Stimulated activated CD8-positive, alpha-beta memory T cell treated with anti-CD3 and anti-CD28 coated beads, Interleukin-7, amount 100 ng/mL, for 48 hours (primary cell): ENCODE measurements around the gene LANCL3.

ENCODE experiments used
- DNase-seq, 2 donors: peaks; one replicate each; pipeline ENCODE4 v3.0.0-alpha.2; 2020; ENCODE audit warnings: low read depth in 1 of 2; ENCODE audit errors: extremely low read depth in 1 of 2

LANCL3 gene

GRCh38 chrX:37678574-37678973 is 107.1 kb downstream of the LANCL3 start:
- no peak for DNase-seq

DNA sequence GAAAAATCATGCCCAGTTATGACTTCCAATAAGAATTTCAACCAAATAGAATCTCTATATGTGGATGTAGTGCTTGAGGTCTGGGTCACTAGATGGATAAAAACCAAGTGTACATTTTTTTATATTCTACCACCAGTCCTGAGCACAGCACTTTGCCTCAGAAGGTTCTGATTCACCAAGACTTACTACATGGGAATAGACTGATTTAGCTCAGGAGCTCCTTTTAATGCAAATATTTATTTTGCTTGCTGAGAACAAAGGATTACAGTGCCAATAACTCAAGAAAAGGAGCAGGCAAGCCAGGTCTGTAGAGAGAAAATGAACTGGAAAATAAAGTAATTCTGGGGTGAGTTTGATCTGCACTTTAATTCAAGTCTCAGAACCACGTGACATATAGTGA is 107.8 kb downstream of the LANCL3 start:
- DNase-seq: no peak

- no peak for DNase-seq
Observed at GRCh38 chrX:37679888-37680287, 108.4 kb downstream of the LANCL3 start.

DNA sequence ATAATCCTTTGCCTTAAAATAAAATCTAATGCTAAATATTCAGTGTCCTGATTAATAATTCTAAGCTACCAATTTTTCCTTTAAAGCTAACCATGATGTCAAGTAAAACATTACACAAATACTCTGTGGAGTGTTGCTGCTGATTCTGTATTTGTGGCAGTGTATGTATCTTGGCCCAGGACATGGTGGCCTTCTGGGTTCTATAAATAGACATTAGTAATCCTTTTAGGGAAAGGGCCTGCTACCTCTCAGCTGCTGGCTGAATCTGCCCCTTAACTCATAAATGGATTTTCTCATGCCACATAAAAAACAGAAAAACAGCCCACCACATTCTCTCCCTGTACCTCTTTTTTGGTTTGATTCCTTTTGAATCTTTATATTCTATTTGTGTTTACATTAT is 113.0 kb downstream of the LANCL3 start:
- DNase-seq: no peak

DNA sequence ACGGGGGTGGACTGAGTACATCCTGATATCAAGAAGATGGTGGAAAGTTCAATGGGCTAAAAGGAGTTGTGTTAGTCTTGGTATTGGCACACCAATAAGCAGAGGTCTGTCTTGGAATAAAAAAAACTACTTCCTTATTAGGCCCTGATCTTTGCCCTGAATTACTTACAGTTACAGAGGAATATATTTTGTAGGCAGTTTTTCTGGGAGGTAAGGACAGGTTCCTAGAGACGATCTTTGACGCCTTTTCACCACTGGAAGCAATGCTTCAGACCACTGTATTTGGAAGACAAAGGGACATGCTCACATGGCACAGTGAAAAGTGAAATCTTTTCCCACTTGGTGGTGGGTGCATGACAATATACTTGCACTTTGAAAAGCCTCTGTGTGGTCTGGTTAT is 113.5 kb downstream of the LANCL3 start:
- no peak for DNase-seq

DNA sequence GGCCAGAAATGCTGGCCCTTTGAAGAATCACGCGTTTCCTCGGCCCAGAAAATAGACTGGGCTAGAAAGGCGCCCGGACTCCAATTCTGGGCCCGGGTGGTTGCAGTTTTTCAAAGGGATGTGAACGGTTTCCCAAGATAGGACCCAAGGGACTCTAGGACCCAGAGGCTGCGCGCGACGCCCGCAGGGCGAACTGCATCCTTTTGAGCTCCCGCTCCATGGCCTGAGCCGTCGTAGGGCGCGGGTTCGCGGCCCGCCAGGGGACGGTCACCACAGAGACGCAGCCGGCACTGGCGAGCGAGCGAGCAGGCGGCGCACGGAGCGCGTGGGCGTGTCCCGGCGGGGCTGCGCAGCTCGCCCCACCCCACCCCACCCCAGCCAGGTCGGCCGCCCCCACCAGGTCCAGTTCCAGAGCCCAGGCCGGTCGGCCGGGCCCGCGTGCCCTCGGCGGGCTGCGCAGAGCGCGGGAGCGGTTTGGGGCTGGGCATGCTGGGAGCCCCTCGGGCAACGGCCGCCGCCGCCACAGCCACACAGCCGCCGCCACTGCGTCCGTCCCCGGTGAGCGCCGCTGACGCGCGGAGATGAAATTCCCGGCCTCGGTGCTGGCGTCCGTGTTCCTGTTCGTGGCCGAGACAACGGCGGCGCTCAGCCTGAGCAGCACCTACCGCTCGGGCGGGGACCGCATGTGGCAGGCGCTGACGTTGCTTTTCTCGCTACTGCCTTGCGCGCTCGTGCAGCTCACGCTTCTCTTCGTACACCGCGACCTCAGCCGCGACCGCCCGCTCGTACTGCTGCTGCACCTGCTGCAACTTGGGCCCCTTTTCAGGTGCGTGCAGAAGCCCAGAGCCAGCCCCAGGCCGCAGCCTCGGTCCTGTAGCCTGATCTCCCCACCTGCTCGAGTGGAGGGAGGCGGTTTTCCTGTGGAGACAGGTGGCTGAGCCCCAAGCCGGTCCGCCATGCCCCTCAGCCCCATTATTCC is 114.2 kb downstream of the LANCL3 start, which contains the start of gene XK:
Gene XK (plus strand): TSS at position 411 of the 979 bp plus-strand sequence. CDS start 171 bp downstream, at position 582.
- DNase-seq: peak; percentile 5 to 9

DNA sequence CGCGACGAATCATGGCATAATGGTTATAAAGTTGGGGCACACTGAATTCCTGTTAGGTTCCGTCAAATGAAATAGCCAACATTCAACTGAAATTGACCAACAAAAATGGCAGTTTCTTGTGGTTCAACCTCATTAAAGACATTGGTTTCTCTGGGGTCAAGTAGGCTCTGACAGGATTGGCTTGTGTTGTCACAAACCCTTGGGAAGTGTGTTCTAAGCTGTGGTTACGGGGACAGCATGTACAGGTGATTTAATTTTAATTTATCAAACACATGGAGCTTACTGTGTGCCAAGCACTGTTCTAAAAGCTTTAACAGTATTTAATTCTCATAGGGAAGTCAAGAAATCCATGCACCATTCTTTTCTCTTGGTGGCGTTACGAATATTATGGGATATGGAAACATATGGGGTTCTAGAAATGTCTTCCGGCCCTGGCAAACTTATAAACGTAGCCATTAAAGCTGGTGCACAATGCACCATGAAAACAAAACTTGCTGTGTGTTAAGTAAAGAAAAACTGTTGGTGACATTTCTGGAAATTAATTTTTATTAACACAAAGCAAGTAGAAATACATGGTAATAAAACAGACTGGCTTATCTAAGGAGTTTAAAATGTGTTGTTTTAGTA is 115.0 kb downstream of the LANCL3 start:
- no peak for DNase-seq

DNA sequence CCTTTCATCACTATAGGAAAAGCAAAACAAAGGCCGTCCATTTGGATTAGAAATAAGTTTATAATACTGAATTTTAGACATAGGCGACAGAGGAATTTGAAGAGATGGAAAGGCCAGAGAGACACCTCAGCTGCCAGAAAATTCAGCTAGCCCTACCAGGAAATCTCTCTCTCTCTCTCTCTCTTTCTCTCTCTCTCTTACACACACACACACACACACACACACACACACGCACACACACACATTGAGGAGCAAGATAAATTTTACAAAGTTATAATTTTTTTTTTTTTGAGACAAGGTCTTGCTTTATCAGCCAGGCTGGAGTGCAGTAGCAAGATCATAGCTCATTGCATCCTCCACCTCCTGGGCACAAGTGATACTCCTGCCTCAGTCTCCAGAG is 115.5 kb downstream of the LANCL3 start:
- DNase-seq: no peak

- no peak for DNase-seq
Observed at GRCh38 chrX:37690119-37690518, 118.7 kb downstream of the LANCL3 start.

GRCh38 chrX:37692918-37693317 is 121.5 kb downstream of the LANCL3 start:
- no peak for DNase-seq

- no peak for DNase-seq
Observed at GRCh38 chrX:37697169-37697760, 125.8 kb downstream of the LANCL3 start.

DNA sequence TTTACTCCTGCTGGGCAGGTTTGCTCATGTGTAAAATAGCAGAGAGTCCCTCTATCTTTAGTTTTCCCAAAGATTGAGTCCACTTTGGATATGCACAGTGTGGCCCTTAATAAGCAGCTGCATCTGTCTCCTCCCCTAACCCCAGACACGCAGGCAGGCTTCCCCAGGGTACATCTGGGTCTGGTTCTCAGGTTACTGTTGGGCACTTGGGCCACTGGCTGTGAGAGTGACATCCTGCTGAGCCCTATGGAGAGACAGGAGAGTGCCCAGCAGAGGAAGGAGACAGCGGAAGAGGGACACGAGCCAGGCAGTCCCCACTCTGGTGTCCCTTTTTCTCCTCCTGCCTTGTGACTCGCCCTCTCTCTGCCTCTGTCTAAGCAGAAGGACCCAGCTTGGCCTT is 130.1 kb downstream of the LANCL3 start:
- DNase-seq: no peak

DNA sequence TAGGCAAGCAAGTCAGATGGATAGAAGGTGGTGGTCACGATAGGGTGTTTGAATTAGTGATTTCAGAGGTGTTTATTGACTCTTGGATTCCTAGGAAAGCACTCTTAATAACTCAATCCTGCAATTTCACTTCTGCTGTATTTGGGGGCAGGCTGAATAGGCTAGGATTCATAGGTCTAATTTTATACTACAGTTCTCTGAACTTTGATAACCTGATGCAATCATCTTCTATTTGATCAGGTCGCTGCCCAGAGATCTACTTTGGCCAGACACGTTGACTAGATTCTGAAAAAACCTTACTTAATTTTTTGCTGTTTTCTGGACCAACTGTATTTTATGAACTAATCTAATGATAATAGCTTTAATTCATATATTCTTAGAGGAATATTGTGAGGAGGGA is 140.5 kb downstream of the LANCL3 start:
- no peak for DNase-seq

- DNase-seq: no peak
Observed at GRCh38 chrX:37712458-37712857, 141.0 kb downstream of the LANCL3 start.

DNA sequence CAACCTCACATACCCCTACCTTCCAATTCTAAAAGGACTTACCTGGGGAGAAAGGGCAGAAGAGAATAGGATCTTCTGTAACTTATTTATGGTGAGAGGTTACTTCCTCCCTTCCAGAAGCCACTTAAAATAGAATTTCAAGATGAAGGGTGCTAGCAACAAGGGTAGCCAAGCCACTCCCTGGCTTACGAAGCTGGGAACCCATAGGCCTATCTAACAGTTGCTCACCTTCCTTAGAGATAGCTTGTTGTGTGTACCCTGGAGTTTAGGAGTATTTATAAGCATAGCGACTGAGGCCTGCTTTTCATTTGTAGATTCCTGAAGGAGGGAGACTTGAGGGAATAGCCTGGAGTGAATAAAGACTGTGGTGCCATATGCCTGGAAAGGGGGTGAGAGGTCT is 143.0 kb downstream of the LANCL3 start:
- DNase-seq: no peak

DNA sequence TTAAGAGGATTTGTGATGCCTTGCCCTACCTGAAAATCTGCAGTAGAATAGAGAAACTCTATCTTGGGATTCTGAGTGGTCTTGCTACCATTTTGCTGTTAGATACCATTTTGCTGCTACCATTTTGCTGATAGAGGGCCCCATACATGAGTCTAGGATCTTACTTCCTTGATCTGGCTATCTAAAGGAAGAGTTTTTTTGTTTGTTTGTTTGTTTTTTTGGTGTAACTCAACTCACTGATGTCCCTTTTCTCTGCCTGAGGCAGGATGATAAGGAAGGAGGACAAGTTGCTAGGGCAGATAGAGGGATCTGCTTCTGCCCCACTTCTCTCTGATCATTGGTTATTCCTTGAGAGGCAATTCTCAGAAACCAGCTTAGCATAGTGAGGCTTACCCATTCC is 145.1 kb downstream of the LANCL3 start:
- DNase-seq: no peak

- DNase-seq: no peak
Observed at GRCh38 chrX:37717708-37718107, 146.2 kb downstream of the LANCL3 start.

- DNase-seq: no peak
Observed at GRCh38 chrX:37722595-37722994, 151.1 kb downstream of the LANCL3 start.

DNA sequence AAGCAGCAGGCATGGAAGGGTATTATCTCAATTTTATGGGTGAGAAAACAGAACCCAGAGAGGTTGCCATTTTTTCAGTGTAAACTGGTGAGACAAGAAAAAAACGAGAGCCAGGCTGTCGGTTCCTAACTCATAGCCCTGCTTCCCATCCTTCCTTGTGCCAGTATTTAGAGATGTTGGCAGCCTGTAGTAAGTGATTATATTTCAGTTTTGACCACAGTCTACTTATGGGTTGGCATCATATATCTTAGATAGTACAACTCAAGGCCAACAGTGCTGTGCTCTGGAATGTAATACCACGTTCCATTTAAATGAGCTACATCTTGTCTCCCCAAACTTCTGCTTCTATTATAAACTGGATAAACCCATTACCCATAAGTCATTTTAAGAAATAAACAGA is 154.9 kb downstream of the LANCL3 start:
- no peak for DNase-seq
